ENCODE data around the gene TBCEL.
"Not testable (repeated sequence)": the region's sequence is repeated elsewhere in the genome, so short reads cannot be mapped to it uniquely, and the experiment has no call there.

TBCEL gene

DNA sequence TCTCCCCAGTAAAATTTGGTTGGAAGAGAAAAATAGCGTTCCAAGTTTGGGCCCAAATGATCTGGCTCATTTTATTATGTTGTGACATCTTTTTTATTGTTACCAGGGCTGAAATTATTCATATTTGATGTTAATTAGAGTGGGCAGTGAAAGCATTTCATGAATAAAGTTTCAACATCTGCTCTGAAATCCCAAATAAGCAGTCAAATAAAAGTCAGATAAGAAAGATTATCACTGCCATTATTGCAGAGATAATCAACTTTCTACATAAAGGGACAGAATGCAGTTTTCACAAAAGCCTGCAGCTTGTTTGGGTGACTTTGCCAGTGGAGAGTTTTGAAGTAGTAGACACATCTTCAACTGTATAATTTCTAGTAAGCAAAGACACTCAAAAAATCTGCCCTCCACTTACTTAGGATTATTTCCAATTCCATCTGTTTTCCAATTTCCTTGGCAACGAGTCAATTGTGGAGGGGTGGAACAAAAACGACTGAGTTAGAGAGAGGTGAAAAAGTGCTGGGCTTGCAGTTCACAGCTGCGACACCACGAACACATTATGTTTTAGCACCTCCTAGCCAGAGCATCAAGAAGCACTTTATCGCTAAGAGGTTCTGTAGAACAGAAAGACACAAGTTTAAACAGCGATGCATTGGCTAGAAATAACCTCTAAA is 86.1 kb downstream of the TBCEL start:
- TF ChIP-seq, protein P1, sequence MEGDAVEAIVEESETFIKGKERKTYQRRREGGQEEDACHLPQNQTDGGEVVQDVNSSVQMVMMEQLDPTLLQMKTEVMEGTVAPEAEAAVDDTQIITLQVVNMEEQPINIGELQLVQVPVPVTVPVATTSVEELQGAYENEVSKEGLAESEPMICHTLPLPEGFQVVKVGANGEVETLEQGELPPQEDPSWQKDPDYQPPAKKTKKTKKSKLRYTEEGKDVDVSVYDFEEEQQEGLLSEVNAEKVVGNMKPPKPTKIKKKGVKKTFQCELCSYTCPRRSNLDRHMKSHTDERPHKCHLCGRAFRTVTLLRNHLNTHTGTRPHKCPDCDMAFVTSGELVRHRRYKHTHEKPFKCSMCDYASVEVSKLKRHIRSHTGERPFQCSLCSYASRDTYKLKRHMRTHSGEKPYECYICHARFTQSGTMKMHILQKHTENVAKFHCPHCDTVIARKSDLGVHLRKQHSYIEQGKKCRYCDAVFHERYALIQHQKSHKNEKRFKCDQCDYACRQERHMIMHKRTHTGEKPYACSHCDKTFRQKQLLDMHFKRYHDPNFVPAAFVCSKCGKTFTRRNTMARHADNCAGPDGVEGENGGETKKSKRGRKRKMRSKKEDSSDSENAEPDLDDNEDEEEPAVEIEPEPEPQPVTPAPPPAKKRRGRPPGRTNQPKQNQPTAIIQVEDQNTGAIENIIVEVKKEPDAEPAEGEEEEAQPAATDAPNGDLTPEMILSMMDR (IDR thresholded peaks at IDR 0.05; ENCODE audit: control insufficient read depth, extremely low read depth, insufficient read depth), result no peak
- H3K4me3 ChIP-seq (ENCODE audit: low read depth, low read length), result no peak overlapping the region
- DNase-seq (ENCODE audit: low read depth), result no peak

DNA sequence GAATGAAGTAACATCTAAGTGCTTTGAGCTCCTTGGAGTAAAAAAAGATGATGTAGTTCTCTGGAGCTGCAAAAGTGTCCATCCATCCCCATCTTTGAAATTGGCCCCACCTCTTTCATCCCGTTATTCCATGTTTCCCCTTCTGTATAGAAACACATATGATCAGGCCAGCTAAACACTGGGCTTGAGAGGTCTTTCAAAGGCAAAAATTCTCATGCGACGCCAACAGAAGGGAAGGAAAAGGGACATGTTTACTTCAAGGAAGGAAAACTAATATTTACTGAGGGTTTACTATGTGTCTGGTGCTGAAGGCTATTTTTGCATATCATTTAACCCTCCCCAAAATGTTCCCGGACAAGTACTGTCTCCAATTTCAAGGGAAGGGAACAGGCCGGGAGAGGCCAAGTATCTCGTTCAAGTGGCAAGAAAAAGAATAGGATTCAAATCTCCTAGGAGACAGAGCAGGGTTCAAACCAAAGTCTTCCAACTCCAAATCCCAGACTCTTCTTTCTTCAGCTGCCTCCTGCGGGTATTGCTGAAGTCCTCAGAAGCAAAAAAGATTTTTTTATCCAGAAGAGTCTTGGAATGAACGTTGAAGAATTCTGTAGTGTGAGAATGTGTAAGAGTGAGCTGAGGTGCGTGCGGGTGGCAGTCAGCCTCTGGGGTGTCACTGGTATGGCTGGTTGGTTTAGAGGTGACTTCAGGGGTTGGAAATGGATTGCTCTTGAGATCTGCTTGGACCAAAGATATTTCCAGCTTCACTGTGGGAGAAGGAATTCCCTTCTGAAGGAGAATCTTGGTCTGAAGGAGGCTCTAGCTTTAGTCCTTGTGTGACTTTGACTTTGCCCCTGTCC is 87.2 kb downstream of the TBCEL start:
- TF ChIP-seq, protein P1 (IDR thresholded peaks at IDR 0.05; ENCODE audit: control insufficient read depth, extremely low read depth, insufficient read depth), result no peak
- H3K4me3 ChIP-seq (ENCODE audit: low read depth, low read length), result no peak overlapping the region
- no peak for DNase-seq (ENCODE audit: low read depth)

DNA sequence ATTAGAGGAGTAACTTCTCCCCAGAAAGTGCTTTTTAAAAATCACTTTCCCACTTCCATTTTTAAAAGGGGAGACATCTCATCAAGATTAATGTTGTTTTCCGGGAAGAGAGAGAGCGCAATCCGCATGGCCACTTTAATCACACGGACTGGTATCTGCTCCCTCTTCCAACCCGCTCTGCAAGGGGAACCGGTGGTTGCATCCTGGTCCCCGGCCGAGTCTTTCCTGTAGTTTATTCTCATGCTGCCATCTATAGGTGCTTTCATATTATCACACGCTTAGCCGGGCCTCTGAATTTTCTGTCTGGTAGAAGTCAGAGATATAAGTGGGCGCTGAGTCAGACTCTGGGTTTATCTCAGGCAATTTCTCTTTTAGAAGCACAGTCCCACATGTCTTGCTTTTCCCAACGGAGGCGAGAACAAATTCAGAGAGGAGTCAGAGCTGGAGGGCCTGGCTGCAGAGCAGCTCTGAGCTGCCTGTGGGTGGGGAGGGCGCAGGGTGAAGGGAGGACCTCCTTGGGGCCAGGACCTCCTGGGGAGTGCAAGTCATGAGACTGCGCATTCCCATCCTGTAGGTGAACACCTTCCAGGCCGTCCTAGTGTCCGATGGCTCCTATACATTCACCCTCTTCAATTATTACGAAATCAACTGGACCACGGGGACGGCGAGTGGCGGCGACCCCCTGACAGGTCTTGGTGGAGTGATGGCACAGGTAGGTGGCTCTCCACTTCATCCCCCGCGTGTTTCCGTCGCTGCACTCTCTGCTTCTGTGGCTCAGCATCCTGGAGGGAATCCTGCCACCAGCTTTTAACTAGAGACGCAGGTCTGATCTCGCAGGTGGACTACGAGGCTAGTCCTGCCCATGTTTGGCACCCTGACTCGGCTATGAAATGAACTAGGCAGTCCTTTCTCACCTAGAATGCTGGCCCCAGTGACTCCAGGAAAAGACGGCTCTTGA is 88.9 kb downstream of the TBCEL start:
- TF ChIP-seq, protein P1 (IDR thresholded peaks at IDR 0.05; ENCODE audit: control insufficient read depth, extremely low read depth, insufficient read depth), result peak; percentile 81
- peak; percentile 67 for DNase-seq (ENCODE audit: low read depth)
- H3K4me3 ChIP-seq (ENCODE audit: low read depth, low read length), result no peak overlapping the region

DNA sequence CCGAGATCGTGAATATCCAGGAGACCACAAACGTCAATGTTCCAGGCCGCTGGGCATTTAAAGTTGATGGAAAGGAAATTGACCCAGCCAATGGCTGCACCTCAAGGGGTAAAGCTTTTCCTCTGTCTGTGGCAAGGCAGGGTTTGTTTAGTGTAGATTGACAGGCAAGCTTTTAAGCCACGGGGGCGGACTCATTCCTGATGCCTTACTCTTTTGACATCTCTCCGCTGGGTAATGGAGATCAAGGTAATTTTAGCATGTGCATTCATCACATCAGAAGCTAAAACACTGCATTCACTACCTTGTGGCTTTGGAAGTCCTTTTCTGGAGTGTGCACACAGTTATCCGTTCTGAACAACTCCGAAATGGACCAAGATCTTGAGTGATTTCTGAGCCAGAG is 89.7 kb downstream of the TBCEL start:
- no peak overlapping the region for H3K4me3 ChIP-seq (ENCODE audit: low read depth, low read length)
- no peak for DNase-seq (ENCODE audit: low read depth)
- TF ChIP-seq, protein P1 (IDR thresholded peaks at IDR 0.05; ENCODE audit: control insufficient read depth, extremely low read depth, insufficient read depth), result no peak

DNA sequence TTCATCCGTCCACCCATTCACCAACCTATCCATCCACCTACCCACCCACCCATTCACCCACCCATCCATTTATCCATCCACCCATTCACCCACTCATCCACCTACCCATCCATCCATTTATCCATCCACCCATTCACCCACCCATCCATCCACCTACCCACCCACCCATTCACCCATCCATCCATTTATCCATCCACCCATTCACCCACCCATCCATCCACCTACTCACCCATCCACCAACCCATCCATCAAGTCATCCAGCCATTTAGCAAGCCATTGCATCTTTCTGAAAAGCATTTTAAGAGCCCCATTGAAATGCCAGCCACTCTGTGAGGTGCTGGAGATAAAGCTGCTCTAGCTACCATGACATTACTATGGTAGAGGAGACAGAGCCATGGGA is 91.1 kb downstream of the TBCEL start:
- DNase-seq (ENCODE audit: low read depth); H3K4me3 ChIP-seq (ENCODE audit: low read depth, low read length): not testable (repeated sequence)

DNA sequence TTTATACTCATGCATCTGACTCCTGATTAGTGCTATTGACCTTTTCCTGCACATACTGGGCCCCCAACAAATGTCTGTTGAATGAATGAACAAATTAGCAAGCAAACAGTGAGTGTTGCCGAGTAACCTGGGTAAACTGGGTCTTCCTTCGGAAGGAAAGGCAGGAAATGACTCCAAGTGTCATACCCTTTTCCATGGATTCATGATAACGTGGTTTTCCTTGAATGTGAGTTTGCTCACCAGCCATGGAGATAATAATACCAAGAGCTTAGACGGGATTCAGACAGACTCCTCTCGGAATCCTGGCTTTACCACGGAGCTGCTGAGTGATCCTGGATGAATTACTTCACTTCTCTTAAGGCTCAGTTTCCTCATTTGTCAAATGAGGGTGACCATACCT is 93.9 kb downstream of the TBCEL start:
- DNase-seq (ENCODE audit: low read depth), result no peak
- TF ChIP-seq, protein P1 (IDR thresholded peaks at IDR 0.05; ENCODE audit: control insufficient read depth, extremely low read depth, insufficient read depth), result no peak
- no peak overlapping the region for H3K4me3 ChIP-seq (ENCODE audit: low read depth, low read length)

DNA sequence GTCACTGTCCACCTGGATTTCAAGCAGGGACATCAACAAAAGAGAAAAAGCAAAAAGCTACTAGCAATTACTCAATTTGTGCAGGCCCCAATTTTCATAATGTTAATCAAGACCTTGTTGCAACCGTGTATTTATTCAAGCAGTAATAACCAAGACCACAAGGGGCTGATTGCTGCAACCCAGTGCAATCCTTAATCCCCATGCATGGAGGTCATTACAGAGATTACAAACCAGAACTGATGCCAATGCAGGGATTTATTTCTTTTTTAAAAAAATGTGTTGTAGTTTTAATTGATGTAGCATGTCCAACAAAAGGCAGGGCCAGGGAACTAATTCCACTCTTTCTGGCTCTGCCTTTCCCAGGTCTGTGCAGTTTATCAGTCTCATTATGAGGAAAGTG is 95.5 kb downstream of the TBCEL start:
- DNase-seq (ENCODE audit: low read depth), result no peak
- TF ChIP-seq, protein P1 (IDR thresholded peaks at IDR 0.05; ENCODE audit: control insufficient read depth, extremely low read depth, insufficient read depth), result peak; percentile 50
- no peak overlapping the region for H3K4me3 ChIP-seq (ENCODE audit: low read depth, low read length)

Data from LNCaP clone FGC (cell line).